Adrenal gland (tissue), 12 donors: ENCODE measurements around the gene FCAMR. TPM values are rescaled to one million over a fixed set of nuclear protein-coding genes. Genes with fewer than 3 reads are reported as not detected.

Source experiments
- DNase-seq, 7 donors: peaks; one replicate each; pipeline ENCODE4 v3.0.0-alpha.2; 2019 to 2020
- H3K27ac ChIP-seq, 5 donors: fragments of 200-600 bp; sonication (generic) in 4 of 5; 1 replicate in 3 of 5; 2 replicates in 2 of 5; pipeline versions ENCODE4 v1.5.1 to v1.8.0; 2016 to 2020; ENCODE audit warnings: mild to moderate bottlenecking in 1 of 5
- H3K27me3 ChIP-seq: fragments of 200-600 bp; 2 replicates; pipeline ENCODE4 v1.8.0; 2021
- H3K36me3 ChIP-seq, 2 donors: fragments of 200-600 bp; replicated peaks in 1 of 2; 1 replicate in 1 of 2; 2 replicates in 1 of 2; pipeline versions ENCODE4 v1.5.1 to v1.8.0; 2018 to 2022
- H3K4me1 ChIP-seq, 2 donors: fragments of 200-600 bp; replicated peaks in 1 of 2; 1 replicate in 1 of 2; 2 replicates in 1 of 2; pipeline versions ENCODE4 v1.5.1 to v1.8.0; 2018 to 2021
- H3K4me3 ChIP-seq, 4 donors: fragments of 200-600 bp; sonication (generic) in 3 of 4; one replicate each; pipeline ENCODE4 v1.5.1; 2016 to 2018
- H3K9me3 ChIP-seq, 3 donors: fragments of 200-600 bp; sonication (generic) in 1 of 3; replicated peaks in 1 of 3; 1 replicate in 2 of 3; 2 replicates in 1 of 3; pipeline versions ENCODE4 v1.5.1 to v1.8.0; 2016 to 2021
- POLR2A ChIP-seq, 2 donors: fragments of 450-650 bp; IDR thresholded peaks; one replicate each; pipeline ENCODE4 v1.6.1; 2017; ENCODE audit warnings: antibody characterized with exemption in 2 of 2, mild to moderate bottlenecking in 2 of 2, moderate library complexity in 1 of 2
- WGBS, 4 donors: extraction: QIAGEN DNeasy Blood & Tissue Kit in 2 of 4; methylation state at CpG; one replicate each; pipeline versions ENCODE4 v1.1.5 to v1.1.7; 2013 to 2017; 5-methylcytosine and 5-hydroxymethylcytosine counted together
- intact Hi-C, 2 donors: fragments of 100-400 bp; cut with DNase I; formaldehyde crosslinking; loops; one replicate each; pipeline versions ENCODE4 v1.14.1 to v1.15.0; 2022 to 2023
- polyA plus RNA-seq, 3 donors: library from polyadenylated mRNA; stranded (reverse); fragments of 200-250 nt in 2 of 3; fragments of 350-450 nt in 1 of 3; fragmentation: Illumina TruSeq in 1 of 3; extraction: RNeasy Lipid Tissue Mini Kit (QIAGEN cat#74804) in 1 of 3; gene quantifications; one replicate each; pipeline ENCODE4 v1.2.3, GENCODE V29; 2013 to 2014
- total RNA-seq, 9 donors: library from RNA; depleted of rRNA in 4 of 9; stranded (reverse); fragments of >200 nt in 4 of 9; fragments of 120-200 nt in 1 of 9; fragmentation: NEBNext Ultra II Directional in 1 of 9; extraction: Animal tissue kit (Norgen Biotek cat#: 25700) in 1 of 9; gene quantifications; one replicate each; pipeline versions ENCODE4 v1.1.0 to v1.2.4, GENCODE V29; 2013 to 2023
- TF ChIP-seq, protein P1 (sequence below), 6 experiments: fragments of 450-650 bp in 4 of 6; fragments of 200-600 bp in 2 of 6; sonication (generic) in 1 of 6; IDR thresholded peaks; 1 replicate in 5 of 6; 2 replicates in 1 of 6; pipeline versions ENCODE4 v1.5.1 to v1.8.0; 2016 to 2021; ENCODE audit warnings: antibody characterized with exemption in 6 of 6, mild to moderate bottlenecking in 2 of 6, moderate library complexity in 1 of 6
- donor health status: healthy with polysubstance abuse.
- donor health status: Bipolar disorder and iron deficiency.
- donor health status: DM: yes; HTN: yes; CAD: no.
- donor health status: DM: no; HTN: no; CAD: no.
- donor health status: DM: no; HTN: no; CAD: no.
- donor health status: DM: yes; HTN: yes; CAD: no.

The FCAMR gene
- total and polyA plus RNA-seq, 12 donors = not detected

DNA sequence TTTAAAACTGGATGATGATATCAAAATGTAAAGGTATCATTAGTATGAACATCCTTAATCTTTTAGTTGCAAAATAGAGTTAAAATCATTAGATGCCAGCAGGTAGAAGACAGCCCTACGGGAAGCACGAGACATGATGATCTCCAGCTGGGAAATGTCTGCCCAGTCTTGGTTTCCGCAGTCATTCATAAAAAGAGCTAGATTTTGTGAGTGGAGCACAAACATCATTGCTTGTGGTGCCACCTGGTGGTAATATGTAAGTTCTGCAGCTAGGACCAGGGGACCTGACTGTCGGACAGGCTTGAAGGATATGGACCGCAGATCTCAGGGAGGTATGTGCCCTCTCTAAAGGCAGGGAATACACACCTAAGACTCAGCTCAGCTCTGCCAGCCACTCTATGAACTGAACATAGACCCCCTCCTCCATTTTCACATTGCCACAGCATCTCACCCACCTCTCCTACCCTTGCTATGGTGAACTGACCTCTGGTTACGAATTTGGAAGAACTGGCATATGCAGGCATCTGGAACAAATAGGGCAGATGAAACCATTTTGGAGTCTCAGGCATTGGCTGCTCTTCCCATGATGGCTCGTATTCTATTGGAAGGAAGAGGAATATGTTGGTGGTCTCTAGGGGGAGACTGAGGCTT is 57.7 kb downstream of the FCAMR start:
- H3K36me3 ChIP-seq = no peaks in the 10 kb centered on the region
- H3K27ac ChIP-seq = no peak overlapping the region
- H3K9me3 ChIP-seq = no peaks in the 10 kb centered on the region
- H3K27me3 ChIP-seq = peaks cover 10% of the 10 kb centered on the region
- TF ChIP-seq, protein P1, sequence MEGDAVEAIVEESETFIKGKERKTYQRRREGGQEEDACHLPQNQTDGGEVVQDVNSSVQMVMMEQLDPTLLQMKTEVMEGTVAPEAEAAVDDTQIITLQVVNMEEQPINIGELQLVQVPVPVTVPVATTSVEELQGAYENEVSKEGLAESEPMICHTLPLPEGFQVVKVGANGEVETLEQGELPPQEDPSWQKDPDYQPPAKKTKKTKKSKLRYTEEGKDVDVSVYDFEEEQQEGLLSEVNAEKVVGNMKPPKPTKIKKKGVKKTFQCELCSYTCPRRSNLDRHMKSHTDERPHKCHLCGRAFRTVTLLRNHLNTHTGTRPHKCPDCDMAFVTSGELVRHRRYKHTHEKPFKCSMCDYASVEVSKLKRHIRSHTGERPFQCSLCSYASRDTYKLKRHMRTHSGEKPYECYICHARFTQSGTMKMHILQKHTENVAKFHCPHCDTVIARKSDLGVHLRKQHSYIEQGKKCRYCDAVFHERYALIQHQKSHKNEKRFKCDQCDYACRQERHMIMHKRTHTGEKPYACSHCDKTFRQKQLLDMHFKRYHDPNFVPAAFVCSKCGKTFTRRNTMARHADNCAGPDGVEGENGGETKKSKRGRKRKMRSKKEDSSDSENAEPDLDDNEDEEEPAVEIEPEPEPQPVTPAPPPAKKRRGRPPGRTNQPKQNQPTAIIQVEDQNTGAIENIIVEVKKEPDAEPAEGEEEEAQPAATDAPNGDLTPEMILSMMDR (IDR thresholded peaks at IDR 0.05) = peak; percentile 77 to 92 (median 88)
- TF ChIP-seq POLR2A (IDR thresholded peaks at IDR 0.05) = no peak
- intact Hi-C loops = loop anchor here (5.0 to 10.0 kb wide), 4 partner anchors 180 to 438 kb away; partner anchors contain the start of genes DYRK3 (in 2 of the 2) and IKBKE (in 1 of the 2)
- peaks cover 9 to 15% of the 10 kb centered on the region in 2 donors for H3K4me1 ChIP-seq
- DNase-seq = peak; percentile 69 to 94 (median 79)
- no peak overlapping the region for H3K4me3 ChIP-seq
- 18 to 23% (median 19%) methylated on average over 5 to 7 of the region's 7 CpGs for whole genome bisulfite sequencing, 4 donors

DNA sequence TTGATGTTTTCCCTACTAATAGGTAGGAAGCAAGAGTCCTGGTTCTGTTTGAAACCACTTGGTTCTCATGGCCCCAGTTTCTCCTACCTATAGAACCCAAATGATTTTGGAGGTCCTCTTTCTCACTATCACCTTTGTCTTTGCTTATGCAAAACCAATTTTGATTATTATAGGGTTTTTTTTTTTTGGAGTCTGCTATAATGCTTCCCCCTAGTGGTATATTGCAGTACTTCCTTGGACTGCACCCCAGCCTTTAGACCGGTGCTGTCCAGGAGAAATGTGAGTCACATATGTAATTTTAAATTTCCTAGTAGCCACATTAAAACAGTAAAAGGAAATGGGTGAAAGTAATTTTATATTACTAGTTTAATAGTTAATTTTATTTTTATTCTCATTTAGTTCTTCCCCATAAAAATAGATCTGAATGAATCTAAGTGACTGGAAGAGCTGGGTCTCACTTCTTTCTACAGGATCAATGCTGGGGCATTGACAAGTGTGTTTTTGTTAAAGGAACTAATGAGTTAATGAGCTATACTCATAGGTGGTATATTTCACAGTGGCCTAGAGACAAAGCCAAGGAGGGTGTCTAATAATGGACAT is 59.1 kb downstream of the FCAMR start:
- WGBS, 4 donors = 0 to 3% (median 1%) methylated on average over 1 of the region's 1 CpG
- peak; percentile 44 to 73 (median 56) for DNase-seq
- intact Hi-C loops = loop anchor here (5.0 to 10.0 kb wide), 4 partner anchors 179 to 436 kb away; partner anchors contain the start of genes DYRK3 (in 2 of the 2) and IKBKE (in 1 of the 2)

DNA sequence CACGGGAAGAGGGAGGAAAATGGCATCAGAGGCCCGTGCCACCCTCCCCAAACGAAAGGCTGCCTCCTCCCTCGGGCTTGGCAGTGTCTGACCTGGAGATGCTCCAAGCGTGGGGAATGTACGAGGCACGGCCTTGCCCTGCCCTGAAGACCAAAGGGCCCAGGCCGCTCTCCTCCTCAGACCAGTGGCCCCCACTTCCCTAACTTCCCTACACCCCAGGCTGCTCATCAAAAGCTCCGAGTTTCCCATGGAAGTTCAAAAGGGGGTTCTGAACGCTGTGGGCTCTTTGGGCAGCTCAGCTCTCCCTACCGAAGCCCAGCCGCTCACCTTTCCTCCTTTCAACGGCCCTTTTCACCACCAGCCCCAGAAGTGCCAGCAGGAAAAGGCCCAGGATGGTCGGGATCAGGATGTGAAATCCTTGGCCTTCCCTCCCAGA is 60.4 kb downstream of the FCAMR start:
- TF ChIP-seq, protein P1 (IDR thresholded peaks at IDR 0.05) = no peak
- TF ChIP-seq POLR2A (IDR thresholded peaks at IDR 0.05) = no peak
- no peaks in the 10 kb centered on the region for H3K9me3 ChIP-seq
- 25 to 42% (median 35%) methylated on average over 3 to 14 of the region's 14 CpGs for WGBS, 4 donors
- peaks cover 10% of the 10 kb centered on the region for H3K27me3 ChIP-seq
- H3K27ac ChIP-seq = peak overlapping the region in 1 of 5 donors; percentile 26
- H3K36me3 ChIP-seq = no peaks in the 10 kb centered on the region
- peak overlapping the region in 2 of 4 donors; percentile 27 to 56 for H3K4me3 ChIP-seq
- peak in 1 of 7 donors; percentile 14 for DNase-seq
- peaks cover 9 to 15% of the 10 kb centered on the region in 2 donors for H3K4me1 ChIP-seq
- intact Hi-C loops = loop anchor here (5.0 to 10.0 kb wide), 5 partner anchors 175 to 435 kb away; partner anchors contain the start of genes DYRK3 (in 2 of the 2) and IKBKE (in 1 of the 2)

More for the DNA sequence above, 59.1 kb downstream of the FCAMR start:
- Histone ChIP-seq H3K27ac (no peak overlapping the region), H3K36me3 (no peaks in the 10 kb centered on the region), H3K4me3 (no peak overlapping the region), H3K4me1 (peaks cover 9 to 15% of the 10 kb centered on the region in 2 donors), H3K9me3 (no peaks in the 10 kb centered on the region), H3K27me3 (peaks cover 10% of the 10 kb centered on the region)
- TF ChIP-seq, protein P1 (IDR thresholded peaks at IDR 0.05) = peak; percentile 57 to 95 (median 80)
- TF ChIP-seq POLR2A (IDR thresholded peaks at IDR 0.05) = no peak
